ENCODE results near the gene SLC46A3.
"Not testable (repeated sequence)": the region's sequence is repeated elsewhere in the genome, so short reads cannot be mapped to it uniquely, and the experiment has no call there.

The SLC46A3 gene

GRCh38 chr13:28704282-28704681 is 14.5 kb downstream of the SLC46A3 start:
- TF ChIP-seq, protein P1, sequence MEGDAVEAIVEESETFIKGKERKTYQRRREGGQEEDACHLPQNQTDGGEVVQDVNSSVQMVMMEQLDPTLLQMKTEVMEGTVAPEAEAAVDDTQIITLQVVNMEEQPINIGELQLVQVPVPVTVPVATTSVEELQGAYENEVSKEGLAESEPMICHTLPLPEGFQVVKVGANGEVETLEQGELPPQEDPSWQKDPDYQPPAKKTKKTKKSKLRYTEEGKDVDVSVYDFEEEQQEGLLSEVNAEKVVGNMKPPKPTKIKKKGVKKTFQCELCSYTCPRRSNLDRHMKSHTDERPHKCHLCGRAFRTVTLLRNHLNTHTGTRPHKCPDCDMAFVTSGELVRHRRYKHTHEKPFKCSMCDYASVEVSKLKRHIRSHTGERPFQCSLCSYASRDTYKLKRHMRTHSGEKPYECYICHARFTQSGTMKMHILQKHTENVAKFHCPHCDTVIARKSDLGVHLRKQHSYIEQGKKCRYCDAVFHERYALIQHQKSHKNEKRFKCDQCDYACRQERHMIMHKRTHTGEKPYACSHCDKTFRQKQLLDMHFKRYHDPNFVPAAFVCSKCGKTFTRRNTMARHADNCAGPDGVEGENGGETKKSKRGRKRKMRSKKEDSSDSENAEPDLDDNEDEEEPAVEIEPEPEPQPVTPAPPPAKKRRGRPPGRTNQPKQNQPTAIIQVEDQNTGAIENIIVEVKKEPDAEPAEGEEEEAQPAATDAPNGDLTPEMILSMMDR (conservative IDR thresholded peaks at IDR 0.05), result no peak
- no peak for TF ChIP-seq ZFX (IDR thresholded peaks at IDR 0.05)
- H3K27ac ChIP-seq, result no peak overlapping the region

- no peak for TF ChIP-seq ZFX (IDR thresholded peaks at IDR 0.05)
- TF ChIP-seq, protein P1 (conservative IDR thresholded peaks at IDR 0.05), result no peak
- H3K27ac ChIP-seq, result no peak overlapping the region
These were observed 19.5 kb downstream of the SLC46A3 start for GRCh38 chr13:28699246-28699645.

DNA sequence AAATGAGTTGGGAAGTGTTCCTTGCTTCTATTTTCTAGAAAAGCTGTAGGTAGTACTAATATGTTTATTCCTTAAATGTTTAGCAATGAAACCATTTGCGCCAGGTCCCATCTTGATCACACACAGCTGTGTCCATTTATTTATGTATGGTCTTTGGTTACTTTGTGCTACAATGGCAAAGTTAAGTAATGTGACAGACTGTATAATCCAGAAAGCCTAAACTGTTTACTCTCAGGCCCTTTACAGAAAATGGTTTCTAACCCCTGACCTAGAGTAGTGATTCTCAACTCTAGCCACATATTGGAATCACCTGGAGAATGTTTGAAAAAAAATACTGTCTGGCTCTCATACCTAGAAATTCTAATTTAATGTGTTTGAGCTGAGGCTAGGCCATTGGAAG is 21.3 kb downstream of the SLC46A3 start:
- no peak overlapping the region for H3K27ac ChIP-seq
- TF ChIP-seq, protein P1 (conservative IDR thresholded peaks at IDR 0.05), result no peak
- TF ChIP-seq ZFX (IDR thresholded peaks at IDR 0.05), result no peak

DNA sequence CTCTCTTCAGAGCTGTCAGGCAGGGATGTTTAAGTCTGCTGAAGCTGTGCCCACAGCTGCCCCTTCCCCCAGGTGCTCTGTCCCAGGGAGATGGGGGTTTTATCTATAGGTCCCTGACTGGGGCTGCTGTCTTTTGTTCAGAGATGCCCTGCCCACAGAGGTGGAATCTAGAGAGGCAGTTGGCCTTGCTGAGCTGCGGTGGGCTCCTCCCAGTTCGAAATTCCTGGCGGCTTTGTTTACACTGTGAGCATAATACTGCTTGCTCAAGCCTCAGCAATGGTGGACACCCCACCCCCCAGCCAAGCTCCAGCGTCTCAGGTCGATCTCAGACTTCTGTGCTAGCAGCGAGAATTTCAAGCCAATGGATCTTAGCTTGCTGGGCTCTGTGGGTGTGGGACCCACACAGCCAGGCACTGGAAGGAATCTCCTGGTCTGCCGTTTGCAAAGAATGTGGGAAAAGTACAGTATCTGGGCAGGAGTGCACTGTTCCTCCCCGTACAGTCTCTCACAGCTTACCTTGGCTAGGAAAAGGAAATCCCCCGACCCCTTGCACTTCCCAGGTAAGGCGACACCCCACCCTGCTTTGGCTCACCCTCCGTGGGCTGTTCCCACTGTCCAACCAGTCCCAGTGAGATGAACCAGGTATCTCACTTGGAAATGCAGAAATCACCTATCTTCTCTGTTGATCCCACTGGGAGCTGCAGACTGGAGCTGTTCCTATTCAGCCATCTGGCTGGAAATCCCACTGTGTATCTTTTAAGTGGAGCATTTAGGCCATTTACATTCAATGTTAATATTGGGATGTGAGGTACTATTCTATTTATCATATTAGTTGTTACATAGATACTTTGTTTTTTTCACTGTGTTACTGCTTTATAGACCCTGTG is 24.9 kb downstream of the SLC46A3 start:
- not testable (repeated sequence) for H3K27ac ChIP-seq

- H3K27ac ChIP-seq, result no peak overlapping the region
- no peak for TF ChIP-seq ZFX (IDR thresholded peaks at IDR 0.05)
- TF ChIP-seq, protein P1 (conservative IDR thresholded peaks at IDR 0.05), result no peak
These were observed 32.9 kb downstream of the SLC46A3 start for GRCh38 chr13:28685892-28686291.

GRCh38 chr13:28685114-28685513 is 33.7 kb downstream of the SLC46A3 start:
- TF ChIP-seq, protein P1 (conservative IDR thresholded peaks at IDR 0.05), result no peak
- TF ChIP-seq ZFX (IDR thresholded peaks at IDR 0.05), result no peak

GRCh38 chr13:28684257-28684656 is 34.5 kb downstream of the SLC46A3 start:
- TF ChIP-seq ZFX (IDR thresholded peaks at IDR 0.05), result no peak
- TF ChIP-seq, protein P1 (conservative IDR thresholded peaks at IDR 0.05), result no peak
- H3K27ac ChIP-seq, result no peak overlapping the region

More at GRCh38 chr13:28685114-28685513, 33.7 kb downstream of the SLC46A3 start:
- H3K27ac ChIP-seq, result no peak overlapping the region

DNA sequence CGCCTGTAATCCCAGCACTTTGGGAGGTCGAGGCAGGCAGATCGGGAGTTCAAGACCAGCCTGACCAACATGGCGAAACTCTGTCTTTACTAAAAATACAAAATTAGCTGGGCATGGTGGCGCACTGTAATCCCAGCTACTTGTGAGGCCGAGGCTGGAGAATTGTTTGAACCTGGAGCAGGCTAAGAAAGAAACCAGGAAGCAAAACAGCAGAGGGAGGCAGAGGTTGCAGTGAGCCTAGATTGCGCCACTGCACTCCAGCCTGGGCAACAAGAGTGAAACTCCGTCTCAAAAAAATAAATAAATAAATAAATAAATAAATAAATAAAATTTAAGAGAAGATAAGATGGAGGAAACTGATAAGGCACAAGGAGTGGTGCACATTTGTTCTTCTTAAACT is 35.6 kb downstream of the SLC46A3 start:
- not testable (repeated sequence) for H3K27ac ChIP-seq

All from C4-2B (cell line).